Small intestine (tissue), 7 donors: ENCODE measurements around the gene CFAP221. TPM values are rescaled to one million over a fixed set of nuclear protein-coding genes. Genes with fewer than 3 reads are reported as not detected.

ENCODE experiments used
- DNase-seq, 2 donors: peaks; one replicate each; pipeline versions ENCODE4 v3.0.0 to v3.0.0-alpha.2; 2013
- FAIRE-seq: peaks from 2 replicates; lab custom pipeline; 2012; peaks lifted over from hg19 to GRCh38; lab: Jason Lieb, UNC
- H3K27ac ChIP-seq, 3 donors: one replicate each; pipeline ENCODE4 v1.5.1; 2013; ENCODE audit warnings: low read length in 2 of 3, mild to moderate bottlenecking in 2 of 3, control low read depth in 1 of 3, inconsistent platforms in 1 of 3, low read depth in 1 of 3, moderate library complexity in 1 of 3
- H3K27me3 ChIP-seq, 3 donors: one replicate each; pipeline ENCODE4 v1.6.1; 2013; ENCODE audit warnings: low read length in 3 of 3, inconsistent platforms in 1 of 3; ENCODE audit not compliant: control insufficient read depth in 3 of 3, insufficient read depth in 3 of 3
- H3K36me3 ChIP-seq, 3 donors: one replicate each; pipeline ENCODE4 v1.6.1; 2013; ENCODE audit warnings: low read length in 3 of 3, inconsistent platforms in 1 of 3, low read depth in 1 of 3, mild to moderate bottlenecking in 1 of 3, moderate library complexity in 1 of 3; ENCODE audit not compliant: control insufficient read depth in 3 of 3, insufficient read depth in 2 of 3
- H3K4me1 ChIP-seq, 3 donors: one replicate each; pipeline ENCODE4 v1.6.1; 2013; ENCODE audit warnings: low read length in 2 of 3, inconsistent platforms in 1 of 3, low read depth in 1 of 3, mild to moderate bottlenecking in 1 of 3, moderate library complexity in 1 of 3; ENCODE audit not compliant: control insufficient read depth in 3 of 3, insufficient read depth in 2 of 3
- H3K4me3 ChIP-seq, 3 donors: one replicate each; pipeline ENCODE4 v1.5.1; 2013; ENCODE audit warnings: low read length in 3 of 3, control low read depth in 1 of 3, inconsistent platforms in 1 of 3, low read depth in 1 of 3, mild to moderate bottlenecking in 1 of 3, moderate library complexity in 1 of 3
- H3K9me3 ChIP-seq, 2 donors: one replicate each; pipeline ENCODE4 v1.6.1; 2013; ENCODE audit warnings: low read depth in 1 of 2, low read length in 1 of 2; ENCODE audit not compliant: control insufficient read depth in 2 of 2, insufficient read depth in 1 of 2
- WGBS, 3 donors: extraction: QIAGEN DNeasy Blood & Tissue Kit; methylation state at CpG; one replicate each; pipeline ENCODE4 v1.1.7; 2013; 5-methylcytosine and 5-hydroxymethylcytosine counted together
- polyA plus RNA-seq, 4 donors: library from polyadenylated mRNA; stranded (reverse) in 3 of 4; unstranded in 1 of 4; fragments of 200-250 nt in 3 of 4; fragments of 120-200 nt in 1 of 4; gene quantifications; one replicate each; pipeline versions ENCODE4 v1.2.1 to v1.2.3, GENCODE V29; 2013
- donor health status: healthy with polysubstance abuse.
- donor health status: control.
- donor health status: control.
- donor health status: Bipolar disorder and iron deficiency.
- donor health status: healthy.

Gene CFAP221
- polyA plus RNA-seq, 4 donors: 2.2 to 19.4 (median 6.6) TPM

DNA sequence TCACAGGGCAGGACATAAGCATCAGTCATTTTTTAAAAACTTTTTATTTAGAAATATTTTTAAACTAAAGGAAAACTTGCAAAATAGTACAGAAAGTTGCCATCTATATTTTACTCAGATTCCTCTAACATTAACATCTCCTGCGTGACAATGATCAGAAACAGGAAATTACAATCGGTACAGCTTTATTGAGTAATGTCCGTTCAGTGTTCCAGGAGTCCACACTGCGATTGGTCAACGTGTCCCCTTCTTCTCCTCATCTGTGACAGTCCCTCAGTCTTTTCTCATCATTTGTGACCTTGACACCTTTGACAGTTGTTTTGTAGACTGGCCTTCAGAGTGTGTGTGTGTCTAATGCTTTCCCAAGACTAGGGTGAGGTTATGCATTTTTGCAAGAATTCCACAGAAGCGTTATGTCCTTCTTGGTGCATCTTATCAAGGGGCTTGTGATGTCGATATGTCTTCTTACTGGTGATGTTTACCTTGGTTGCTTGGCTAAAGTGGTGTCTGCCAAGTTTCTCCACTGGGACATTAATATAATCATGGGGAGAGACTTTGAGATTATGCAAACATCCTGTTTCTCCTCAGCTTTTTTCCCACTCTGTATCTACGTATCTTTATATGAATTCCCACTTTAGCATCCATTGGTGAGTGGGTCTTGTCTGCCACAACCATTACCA, 113.4 kb downstream of the CFAP221 start:
- Histone ChIP-seq H3K27me3 (no peaks in the 10 kb centered on the region), H3K36me3 (peaks cover 0 to 23% (median 0%) of the 10 kb centered on the region in 3 donors), H3K27ac (no peak overlapping the region), H3K4me1 (no peaks in the 10 kb centered on the region), H3K9me3 (no peaks in the 10 kb centered on the region), H3K4me3 (no peak overlapping the region)
- DNase-seq (no peak), FAIRE-seq (no peak)
- WGBS, 3 donors: 67 to 87% (median 69%) methylated on average over 8 of the region's 8 CpGs

DNA sequence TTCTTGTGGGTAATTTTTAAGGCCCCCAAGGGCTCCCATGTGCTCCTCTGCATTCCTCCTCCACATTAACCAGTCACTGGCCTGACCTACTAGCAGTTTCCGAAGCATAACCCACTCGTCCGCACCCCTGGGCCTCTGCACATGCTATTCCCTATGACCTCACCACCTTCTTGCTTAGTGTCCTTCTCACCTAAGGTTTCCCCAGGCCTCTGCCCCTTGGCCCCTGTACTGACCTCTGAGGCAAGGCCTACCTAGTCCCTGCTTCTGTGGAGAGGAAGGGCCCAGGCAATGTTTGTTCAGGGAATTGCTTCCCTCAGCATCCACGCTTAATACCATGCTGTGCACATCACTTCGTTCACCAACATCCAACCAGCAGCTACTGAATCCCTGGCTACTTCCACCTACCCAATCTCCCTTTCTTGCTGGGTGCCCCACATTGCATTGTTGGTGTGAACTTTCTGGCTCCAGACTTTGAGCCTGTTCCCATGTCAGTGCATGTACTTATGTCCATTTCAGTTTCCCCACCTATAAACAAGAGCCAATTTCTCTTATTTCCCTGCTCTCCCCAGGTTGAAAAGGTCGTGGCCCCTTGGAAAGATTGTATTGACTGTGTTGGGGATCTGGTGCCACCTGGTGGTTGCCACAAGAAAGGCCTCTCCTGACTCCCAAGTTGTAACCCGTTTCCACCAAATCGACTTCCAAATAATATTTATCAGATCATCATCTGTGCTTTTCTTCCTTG, 115.5 kb downstream of the CFAP221 start:
- H3K9me3 ChIP-seq: no peaks in the 10 kb centered on the region
- no peaks in the 10 kb centered on the region for H3K27me3 ChIP-seq
- H3K27ac ChIP-seq: no peak overlapping the region
- no peak overlapping the region for H3K4me3 ChIP-seq
- no peaks in the 10 kb centered on the region for H3K4me1 ChIP-seq
- peaks cover 0 to 32% (median 0%) of the 10 kb centered on the region in 3 donors for H3K36me3 ChIP-seq
- peak; percentile 49 to 52 for DNase-seq
- WGBS, 3 donors: 52 to 58% (median 56%) methylated on average over 8 of the region's 8 CpGs
- FAIRE-seq: no peak

DNA sequence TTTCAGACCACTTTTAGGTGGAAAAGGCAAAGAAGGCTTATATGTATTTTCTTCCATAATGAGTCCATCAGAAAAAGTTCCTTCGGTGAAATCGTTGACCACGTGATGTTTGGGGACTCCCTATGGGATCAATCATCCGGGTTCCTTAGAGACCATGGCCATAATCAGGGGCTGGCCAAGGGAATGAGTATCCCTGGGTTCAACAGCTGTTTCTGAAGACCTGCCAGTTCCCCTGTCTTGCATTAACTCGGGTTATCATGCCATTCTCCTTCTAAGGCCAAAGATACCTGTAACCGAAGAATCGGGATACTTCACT, 116.1 kb downstream of the CFAP221 start:
- H3K4me3 ChIP-seq: no peak overlapping the region
- no peak for DNase-seq
- no peaks in the 10 kb centered on the region for H3K4me1 ChIP-seq
- peaks cover 0 to 28% (median 0%) of the 10 kb centered on the region in 3 donors for H3K36me3 ChIP-seq
- H3K27ac ChIP-seq: no peak overlapping the region
- WGBS, 3 donors: 46 to 69% (median 63%) methylated on average over 7 of the region's 7 CpGs
- FAIRE-seq: no peak
- H3K9me3 ChIP-seq: no peaks in the 10 kb centered on the region
- no peaks in the 10 kb centered on the region for H3K27me3 ChIP-seq

DNA sequence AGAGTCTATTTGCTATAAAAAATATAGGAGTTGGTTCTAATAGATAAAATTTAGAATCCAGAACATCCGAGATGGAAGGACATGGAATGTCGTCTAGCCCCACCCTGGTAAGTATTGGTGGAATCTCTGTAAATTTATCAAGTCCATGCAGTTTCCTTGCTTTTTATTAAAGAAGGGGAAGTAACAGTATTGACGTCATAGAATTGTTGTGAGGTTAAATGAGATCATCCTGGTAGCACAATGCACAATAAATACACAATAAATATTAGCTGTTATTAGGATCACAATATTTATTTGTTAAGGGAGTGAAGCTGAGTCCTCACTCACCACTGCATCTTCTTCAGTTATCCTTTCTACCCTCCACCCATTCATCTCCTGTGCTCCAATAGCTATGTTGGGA, 118.0 kb downstream of the CFAP221 start:
- H3K4me3 ChIP-seq: no peak overlapping the region
- H3K36me3 ChIP-seq: peaks cover 0 to 18% (median 0%) of the 10 kb centered on the region in 3 donors
- no peaks in the 10 kb centered on the region for H3K4me1 ChIP-seq
- H3K27me3 ChIP-seq: no peaks in the 10 kb centered on the region
- WGBS, 3 donors: 82 to 87% (median 83%) methylated on average over 3 of the region's 3 CpGs
- no peak for DNase-seq
- no peak for FAIRE-seq
- H3K9me3 ChIP-seq: no peaks in the 10 kb centered on the region
- no peak overlapping the region for H3K27ac ChIP-seq

DNA sequence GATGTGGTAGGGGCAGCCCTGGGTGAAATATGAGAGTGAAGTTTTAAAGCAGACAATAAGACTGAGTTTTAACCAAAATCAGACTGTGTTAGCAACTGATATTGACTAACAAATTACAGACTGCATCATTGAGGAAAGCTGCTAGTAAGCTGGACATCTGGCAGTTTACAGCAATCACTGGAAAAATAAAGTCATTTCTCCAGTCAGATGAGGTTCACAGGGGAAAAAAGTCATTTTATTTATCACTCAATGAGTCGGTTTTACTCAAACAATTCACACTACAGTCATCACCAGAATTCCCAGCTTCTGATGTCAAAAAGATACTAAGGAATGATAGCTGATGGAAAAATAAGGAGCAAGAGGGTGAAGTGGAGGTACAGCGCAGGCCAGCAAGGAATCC, 124.3 kb downstream of the CFAP221 start:
- whole genome bisulfite sequencing, 3 donors: 56 to 65% (median 64%) methylated on average over 2 of the region's 2 CpGs
- no peaks in the 10 kb centered on the region for H3K9me3 ChIP-seq
- FAIRE-seq: no peak
- no peaks in the 10 kb centered on the region for H3K27me3 ChIP-seq
- no peak overlapping the region for H3K27ac ChIP-seq
- H3K36me3 ChIP-seq: peaks cover 0 to 4% (median 0%) of the 10 kb centered on the region in 3 donors
- no peak for DNase-seq
- H3K4me1 ChIP-seq: no peaks in the 10 kb centered on the region
- H3K4me3 ChIP-seq: no peak overlapping the region

DNA sequence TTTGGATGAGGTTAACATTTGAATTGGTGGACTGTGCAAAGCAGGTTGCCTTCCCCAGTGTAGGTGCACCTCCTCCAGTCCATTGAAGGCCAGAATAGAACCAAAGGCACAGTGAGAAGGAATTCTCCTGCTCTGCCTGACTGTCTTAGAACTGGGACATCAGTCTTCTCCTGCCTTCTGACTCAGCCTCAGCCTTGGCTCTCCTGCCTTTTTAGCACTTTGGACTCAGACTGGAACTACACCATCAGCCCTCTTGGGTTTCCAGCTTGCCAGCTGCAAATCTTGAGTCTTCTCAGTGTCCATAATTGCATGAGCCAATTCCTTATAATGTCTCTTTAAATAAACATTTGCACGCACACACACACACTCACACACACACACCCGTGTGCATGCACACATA, 126.8 kb downstream of the CFAP221 start:
- Histone ChIP-seq H3K4me3 (no peak overlapping the region), H3K4me1 (no peaks in the 10 kb centered on the region), H3K27ac (no peak overlapping the region), H3K36me3 (no peaks in the 10 kb centered on the region), H3K27me3 (no peaks in the 10 kb centered on the region), H3K9me3 (no peaks in the 10 kb centered on the region)
- no peak for FAIRE-seq
- WGBS, 3 donors: 28 to 48% (median 40%) methylated on average over 2 of the region's 2 CpGs
- peak; percentile 45 to 75 for DNase-seq

DNA sequence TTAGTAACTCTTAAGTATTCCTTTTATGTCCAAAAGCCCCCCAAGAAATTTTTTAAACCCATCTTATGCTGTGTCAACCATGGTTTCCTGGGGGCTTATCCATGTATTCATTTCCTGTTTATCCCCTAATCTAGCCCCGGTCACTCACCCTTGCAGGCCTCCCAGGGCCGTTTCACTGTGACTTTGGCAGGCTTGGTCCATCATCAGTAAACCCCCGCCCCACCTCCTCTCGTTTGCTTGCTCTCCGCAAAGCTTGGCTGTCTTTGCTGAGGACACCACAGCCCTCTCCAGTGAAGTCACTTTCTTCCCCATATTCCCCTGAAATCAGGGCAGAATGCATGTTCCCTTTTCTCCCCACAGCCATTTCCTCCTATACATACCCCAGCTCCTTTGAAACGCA, 127.5 kb downstream of the CFAP221 start:
- Histone ChIP-seq H3K9me3 (no peaks in the 10 kb centered on the region), H3K4me3 (no peak overlapping the region), H3K27me3 (no peaks in the 10 kb centered on the region), H3K27ac (no peak overlapping the region), H3K36me3 (no peaks in the 10 kb centered on the region), H3K4me1 (no peaks in the 10 kb centered on the region)
- 57 to 79% (median 76%) methylated on average over 6 of the region's 6 CpGs for WGBS, 3 donors
- DNase-seq (no peak), FAIRE-seq (no peak)

DNA sequence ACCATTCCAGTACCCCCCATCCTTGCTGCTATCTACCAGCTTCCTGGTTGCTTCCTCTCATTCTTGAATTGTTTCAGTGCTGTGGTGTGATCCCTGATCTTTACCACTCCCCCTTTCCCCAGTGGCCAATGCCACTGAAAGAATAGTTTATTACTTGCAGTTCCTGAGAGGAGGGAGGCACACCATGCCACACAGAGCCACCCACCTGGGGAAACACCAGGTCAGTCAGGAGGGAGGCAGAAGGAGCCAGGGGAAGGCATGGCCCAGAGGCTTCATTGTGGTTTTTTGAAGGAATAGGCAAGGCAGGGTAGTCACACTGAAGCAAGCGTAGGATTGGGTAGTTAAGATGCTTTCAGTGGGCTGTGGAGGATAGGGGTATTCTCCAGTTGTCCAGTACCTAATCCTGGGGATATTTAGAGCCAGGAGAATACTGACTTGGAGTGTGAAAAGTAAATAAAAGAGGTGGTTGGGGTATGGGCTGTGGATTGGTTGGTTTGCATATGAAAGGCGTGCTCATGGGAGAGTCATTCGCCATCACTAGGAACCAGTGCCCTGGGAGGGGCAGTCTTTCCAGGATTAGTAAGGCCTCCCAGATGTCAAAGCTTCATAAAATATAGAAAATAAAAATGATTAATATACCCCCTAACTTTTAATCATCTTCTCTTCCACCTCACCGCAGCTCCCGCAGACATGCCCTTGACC, 128.1 kb downstream of the CFAP221 start:
- Histone ChIP-seq H3K9me3 (no peaks in the 10 kb centered on the region), H3K27me3 (no peaks in the 10 kb centered on the region), H3K27ac (no peak overlapping the region), H3K4me3 (no peak overlapping the region), H3K4me1 (no peaks in the 10 kb centered on the region), H3K36me3 (no peaks in the 10 kb centered on the region)
- WGBS, 3 donors: 92 to 96% (median 96%) methylated on average over 5 of the region's 5 CpGs
- FAIRE-seq (no peak), DNase-seq (no peak)
